ENCODE measurements around the gene ROR1.

- no peak for TF ChIP-seq CTCF (IDR thresholded peaks at IDR 0.05)
- no peak for TF ChIP-seq TEAD4 (CRISPR knock-in tag; IDR thresholded peaks at IDR 0.05)
- TF ChIP-seq, protein P1, sequence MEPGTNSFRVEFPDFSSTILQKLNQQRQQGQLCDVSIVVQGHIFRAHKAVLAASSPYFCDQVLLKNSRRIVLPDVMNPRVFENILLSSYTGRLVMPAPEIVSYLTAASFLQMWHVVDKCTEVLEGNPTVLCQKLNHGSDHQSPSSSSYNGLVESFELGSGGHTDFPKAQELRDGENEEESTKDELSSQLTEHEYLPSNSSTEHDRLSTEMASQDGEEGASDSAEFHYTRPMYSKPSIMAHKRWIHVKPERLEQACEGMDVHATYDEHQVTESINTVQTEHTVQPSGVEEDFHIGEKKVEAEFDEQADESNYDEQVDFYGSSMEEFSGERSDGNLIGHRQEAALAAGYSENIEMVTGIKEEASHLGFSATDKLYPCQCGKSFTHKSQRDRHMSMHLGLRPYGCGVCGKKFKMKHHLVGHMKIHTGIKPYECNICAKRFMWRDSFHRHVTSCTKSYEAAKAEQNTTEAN (CRISPR knock-in tag; IDR thresholded peaks at IDR 0.05), result no peak
- TF ChIP-seq HMGXB4 (CRISPR knock-in tag; IDR thresholded peaks at IDR 0.05), result no peak
- no peak for TF ChIP-seq USF2 (CRISPR knock-in tag; IDR thresholded peaks at IDR 0.05)
These were observed 180.4 kb downstream of the ROR1 start for GRCh38 chr1:63954187-63954586.
